Liver (tissue), 4 donors: Measurements from ENCODE around the gene GALE. TPM values are rescaled to one million over a fixed set of nuclear protein-coding genes. Genes with fewer than 3 reads are reported as not detected.

Source experiments
- polyA plus RNA-seq, 2 donors: library from polyadenylated mRNA; stranded (reverse) in 1 of 2; unstranded in 1 of 2; fragments of 200-250 nt in 1 of 2; fragments of >200 nt in 1 of 2; fragmentation: Nextera tagmentation in 1 of 2; extraction: Ambion mirVana in 1 of 2; gene quantifications; one replicate each; pipeline versions ENCODE4 v1.2.1 to v1.2.3, GENCODE V29; 2013 to 2015
- total RNA-seq, 2 donors: library from RNA; depleted of rRNA; stranded (reverse); fragments of >200 nt; gene quantifications; one replicate each; pipeline ENCODE4 v1.2.3, GENCODE V29; 2014
- donor health status: healthy.
- donor health status: healthy.
- donor health status: healthy.

GALE gene
- total and polyA plus RNA-seq, 4 donors, result 22.9 to 43.4 (median 38.7) TPM

Other genes with a start within 250 kb of the GALE start
- gene ID3, start 241.3 kb downstream of the GALE start, total RNA-seq, result 10 to 100 TPM; 21.6 to 38.6 TPM
- gene ID3, start 241.3 kb downstream of the GALE start, polyA plus RNA-seq, result 10 to 100 TPM; 37.3 to 42.6 TPM
- 100 to 1,000 TPM; 270 to 689 TPM for gene RPL11, start 108.9 kb downstream of the GALE start, total RNA-seq
- gene RPL11, start 108.9 kb downstream of the GALE start, polyA plus RNA-seq, result 100 to 1,000 TPM; 313 to 816 TPM
- 10 to 100 TPM; 11.1 to 34.9 TPM for gene ELOA, start 57.3 kb downstream of the GALE start, total RNA-seq
- gene ELOA, start 57.3 kb downstream of the GALE start, polyA plus RNA-seq, result 10 to 100 TPM; 20.9 to 27.8 TPM
- gene PITHD1, start 22.3 kb downstream of the GALE start, total RNA-seq, result 10 to 100 TPM; 28.4 to 86.4 TPM
- 10 to 100 TPM; 17.1 to 21.1 TPM for gene PITHD1, start 22.3 kb downstream of the GALE start, polyA plus RNA-seq
- gene LYPLA2, start 9.6 kb downstream of the GALE start, total RNA-seq, result 10 to 100 TPM; 26.3 to 33.9 TPM
- gene LYPLA2, start 9.6 kb downstream of the GALE start, polyA plus RNA-seq, result 10 to 100 TPM; 52.6 to 71.1 TPM
- 100 to 1,000 TPM in 1 of 2 donors, 10 to 100 TPM in 1; 68.2 to 111 TPM for gene HMGCL, start 24.7 kb upstream of the GALE start, total RNA-seq
- 100 to 1,000 TPM; 187 to 198 TPM for gene HMGCL, start 24.7 kb upstream of the GALE start, polyA plus RNA-seq
- 10 to 100 TPM; 33.8 to 58.0 TPM for gene FUCA1, start 67.5 kb upstream of the GALE start, total RNA-seq
- 10 to 100 TPM; 39.2 to 50.2 TPM for gene FUCA1, start 67.5 kb upstream of the GALE start, polyA plus RNA-seq
- gene CNR2, start 112.6 kb upstream of the GALE start, total RNA-seq, result under 1 TPM; 0.08 to 0.28 TPM
- gene CNR2, start 112.6 kb upstream of the GALE start, polyA plus RNA-seq, result under 1 TPM; 0.03 to 0.10 TPM
- 10 to 100 TPM; 46.5 to 63.6 TPM for gene PNRC2, start 159.1 kb upstream of the GALE start, total RNA-seq
- gene PNRC2, start 159.1 kb upstream of the GALE start, polyA plus RNA-seq, result 10 to 100 TPM; 24.9 to 26.0 TPM
- 10 to 100 TPM; 58.8 to 77.5 TPM for gene SRSF10, start 179.6 kb upstream of the GALE start, total RNA-seq
- gene SRSF10, start 179.6 kb upstream of the GALE start, polyA plus RNA-seq, result 10 to 100 TPM; 29.9 to 68.7 TPM